HG03442 (cell line): ENCODE data around the gene TLX3.
"Not testable (repeated sequence)": the region's sequence is repeated elsewhere in the genome, so short reads cannot be mapped to it uniquely, and the experiment has no call there.

Experiments used
- ATAC-seq: cut with Tn5 transposase; IDR thresholded peaks from one replicate; pipeline ENCODE4 v1.9.1; 2021; ENCODE audit warnings: mild to moderate bottlenecking, moderate library complexity; ENCODE audit not compliant: unreplicated experiment

The TLX3 gene

GRCh38 chr5:171308453-171309275, at the start of gene TLX3:
Gene TLX3 (plus strand): TSS chr5:171309248. CDS start chr5:171309366, 118 bp downstream.
- ATAC-seq, result no peak

DNA sequence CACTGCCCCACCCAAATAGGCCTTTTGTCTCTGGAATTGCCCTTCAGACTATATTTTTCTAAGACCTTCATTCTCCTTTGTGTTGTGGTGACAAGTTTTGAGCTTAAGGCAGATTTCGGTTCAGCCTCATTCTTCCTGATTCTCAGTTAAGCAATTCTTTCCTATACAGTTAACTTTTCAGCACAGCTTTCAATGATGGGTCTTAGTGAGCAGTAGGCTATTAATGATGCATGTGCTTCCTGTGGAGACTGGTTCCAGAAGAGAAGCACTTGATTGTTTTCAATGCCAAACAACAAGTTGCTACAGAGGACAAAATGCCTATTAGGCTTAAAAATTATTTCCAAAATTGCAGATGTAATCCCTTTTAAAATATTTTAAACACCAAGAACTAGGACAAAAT, 47.7 kb upstream of the TLX3 start:
- no peak for ATAC-seq

GRCh38 chr5:171261904-171262303, 47.1 kb upstream of the TLX3 start:
- no peak for ATAC-seq

GRCh38 chr5:171263181-171263580, 45.9 kb upstream of the TLX3 start:
- no peak for ATAC-seq

GRCh38 chr5:171264843-171265242, 44.2 kb upstream of the TLX3 start:
- ATAC-seq, result no peak

DNA sequence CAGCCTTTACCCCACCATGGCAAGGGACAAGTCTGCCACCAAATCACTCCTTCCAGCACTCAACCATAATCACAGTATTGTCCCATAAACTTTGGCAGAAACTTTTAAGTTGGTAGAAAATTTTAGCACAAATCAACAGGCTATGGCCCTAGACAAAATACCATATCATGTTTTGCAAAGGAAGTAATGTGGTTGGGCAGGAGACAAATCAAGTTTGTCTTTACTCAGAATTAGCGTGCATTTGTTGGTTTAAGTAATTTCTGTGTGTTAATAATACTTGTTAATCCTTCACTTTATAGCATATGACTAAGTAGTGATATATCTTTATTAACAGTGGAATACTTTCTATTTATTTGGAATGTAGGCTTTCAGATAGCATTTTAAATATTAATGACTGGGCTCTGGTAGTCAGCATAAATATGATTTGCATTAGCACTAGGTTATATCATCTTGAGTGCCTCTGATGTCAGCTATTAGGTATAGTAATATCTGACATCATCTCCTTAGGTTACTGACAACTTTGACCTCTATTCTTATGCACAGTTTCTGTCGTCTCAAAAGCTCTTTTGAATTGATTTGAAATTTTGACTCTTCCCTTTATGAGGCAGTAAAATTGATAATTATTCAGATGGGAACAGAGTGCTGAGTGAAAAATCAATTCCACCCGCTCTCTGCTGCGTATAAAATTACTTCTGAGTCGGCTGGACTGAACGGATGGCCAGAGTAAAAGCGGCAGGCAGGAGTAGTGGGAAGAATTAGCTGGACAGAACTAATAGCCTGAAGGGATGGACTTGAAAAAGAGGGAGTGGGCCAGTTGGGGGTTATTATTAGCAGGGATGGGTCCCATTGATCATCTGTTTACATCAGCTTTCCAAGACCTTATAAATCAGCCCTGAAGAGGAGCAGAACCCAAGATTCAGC, 40.1 kb upstream of the TLX3 start:
- ATAC-seq, result no peak

- ATAC-seq, result no peak
Observed at GRCh38 chr5:171269717-171270116, 39.3 kb upstream of the TLX3 start.

- no peak for ATAC-seq
Observed at GRCh38 chr5:171270136-171270535, 38.9 kb upstream of the TLX3 start.

DNA sequence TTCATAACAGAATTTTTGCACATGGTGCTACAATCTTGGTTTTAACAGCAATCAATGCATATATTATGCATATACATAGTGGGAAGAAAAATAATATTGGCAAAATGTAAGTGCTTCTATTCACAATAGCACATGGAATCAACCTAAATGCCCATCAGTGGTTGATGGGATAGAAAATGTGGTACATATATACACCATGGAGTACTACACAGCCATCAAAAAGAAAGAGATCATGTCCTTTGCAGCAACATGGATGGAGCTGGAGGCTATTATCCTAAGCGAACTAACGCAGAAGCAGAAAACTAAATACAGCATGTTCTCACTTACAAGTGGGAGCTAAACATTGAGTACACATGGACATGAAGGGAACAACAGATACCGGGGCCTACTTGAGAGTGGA, 37.2 kb upstream of the TLX3 start:
- ATAC-seq, result no peak

DNA sequence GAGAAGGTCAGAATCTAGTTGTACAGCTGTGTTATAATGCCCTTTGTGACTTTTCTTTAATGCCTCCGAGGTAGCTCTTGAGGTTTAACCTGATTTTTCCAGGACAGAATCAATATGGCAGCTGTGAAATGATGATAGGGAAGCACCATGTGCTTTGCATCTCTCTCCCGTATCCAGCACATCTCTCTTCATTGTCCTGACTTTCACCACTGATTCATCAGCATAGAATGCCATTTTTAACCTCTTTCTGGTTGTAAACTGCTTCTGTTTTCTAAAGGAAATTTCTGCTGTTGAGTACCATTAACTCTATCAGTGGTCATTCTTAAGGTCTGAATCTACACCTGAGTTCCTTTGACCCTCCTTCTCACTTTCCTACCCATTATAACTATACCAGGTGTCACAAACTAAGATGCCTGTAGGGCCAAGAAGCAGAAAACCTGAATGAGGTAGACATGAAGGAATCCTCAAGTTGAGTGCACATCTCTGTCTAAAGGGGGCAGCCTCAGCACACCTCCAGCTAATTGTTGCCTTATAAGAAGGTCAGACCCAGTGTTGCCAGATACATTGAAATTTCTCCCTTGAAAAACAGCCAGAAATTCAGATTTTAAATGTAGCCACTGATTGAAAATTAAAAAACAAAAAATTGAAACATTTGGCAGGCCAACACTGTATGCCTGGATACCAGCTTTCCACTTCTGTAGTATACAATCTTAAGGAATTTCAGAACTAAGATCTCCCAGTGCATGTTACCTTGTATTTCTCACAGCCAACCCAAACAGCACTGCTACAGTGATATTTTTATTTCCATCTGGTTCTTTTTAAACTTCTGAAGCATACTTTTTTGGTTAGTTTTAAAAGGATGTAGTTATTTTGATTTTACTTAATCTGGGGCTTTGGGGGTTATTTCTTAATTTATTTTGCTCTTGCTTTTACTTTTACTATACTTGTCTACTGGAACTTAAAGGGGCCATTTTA, 35.8 kb upstream of the TLX3 start:
- no peak for ATAC-seq

DNA sequence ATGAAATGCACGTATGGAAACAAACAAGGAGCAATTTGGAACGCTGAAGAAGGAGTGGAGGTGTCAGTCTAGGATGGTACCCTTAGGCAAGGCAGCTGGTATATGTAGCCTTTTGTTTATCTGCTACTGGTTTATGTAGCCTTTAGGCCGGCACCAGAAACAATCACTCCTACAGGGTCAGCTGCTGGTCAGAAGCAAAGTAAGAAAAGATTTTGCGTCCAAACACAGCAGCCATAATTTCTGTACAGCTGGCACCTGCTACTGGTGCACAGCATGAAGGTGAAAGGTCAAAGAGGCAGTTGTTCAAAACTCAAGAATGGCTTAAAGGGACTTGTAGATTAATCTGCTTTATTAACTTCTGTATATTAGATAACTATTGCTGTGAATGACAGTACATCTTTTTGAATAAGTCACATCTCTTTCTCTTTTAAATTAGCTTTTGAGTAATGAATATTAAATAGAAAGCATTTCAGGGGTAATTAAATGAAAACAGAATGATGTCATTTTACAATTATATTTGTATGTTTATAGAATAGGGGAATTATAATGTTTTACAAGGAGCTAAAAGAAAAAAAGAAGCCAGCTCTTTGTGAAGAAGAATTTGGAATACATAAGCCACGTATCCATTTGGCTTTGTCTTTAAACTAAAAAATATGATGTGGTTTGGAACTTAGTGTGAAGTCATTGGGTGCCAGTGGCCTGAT, 33.1 kb upstream of the TLX3 start:
- ATAC-seq, result no peak

DNA sequence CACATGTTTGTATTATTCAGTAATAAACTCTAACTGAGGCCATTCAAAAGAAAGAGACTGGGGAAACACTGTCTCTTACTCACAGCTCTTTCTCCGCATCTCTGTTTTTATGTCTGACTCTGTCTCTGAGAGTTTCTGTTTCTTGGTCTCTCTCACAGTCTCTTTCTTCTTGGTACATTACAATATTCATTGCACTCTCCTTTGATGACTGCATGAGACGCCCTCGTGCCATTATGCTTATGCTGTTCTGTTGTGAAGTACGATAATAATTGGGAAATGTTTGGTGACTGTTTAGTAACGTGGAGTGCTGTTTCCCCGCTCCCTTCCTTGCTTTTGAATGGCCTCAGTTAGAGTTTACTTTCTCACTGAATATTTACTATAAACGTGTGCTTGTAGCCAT, 25.3 kb upstream of the TLX3 start:
- ATAC-seq, result no peak

DNA sequence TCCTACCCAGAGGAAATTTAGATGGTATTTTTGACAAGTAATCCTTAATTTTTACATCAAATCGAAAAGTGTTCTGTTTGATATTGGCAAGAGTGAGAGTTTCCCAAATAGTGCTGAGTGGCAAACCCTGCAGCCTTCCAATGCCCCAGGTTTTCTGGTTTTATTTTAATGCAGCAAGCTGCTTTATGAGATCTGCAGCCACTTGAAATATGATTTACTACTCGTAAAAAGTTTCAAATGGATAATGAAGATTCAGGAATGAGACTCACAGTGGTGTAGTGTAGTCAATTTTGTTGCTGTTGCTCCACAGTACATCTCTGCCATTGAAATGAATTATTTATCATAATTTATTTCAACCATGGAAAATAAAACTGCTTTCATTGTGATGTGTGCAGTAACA, 23.6 kb upstream of the TLX3 start:
- no peak for ATAC-seq

DNA sequence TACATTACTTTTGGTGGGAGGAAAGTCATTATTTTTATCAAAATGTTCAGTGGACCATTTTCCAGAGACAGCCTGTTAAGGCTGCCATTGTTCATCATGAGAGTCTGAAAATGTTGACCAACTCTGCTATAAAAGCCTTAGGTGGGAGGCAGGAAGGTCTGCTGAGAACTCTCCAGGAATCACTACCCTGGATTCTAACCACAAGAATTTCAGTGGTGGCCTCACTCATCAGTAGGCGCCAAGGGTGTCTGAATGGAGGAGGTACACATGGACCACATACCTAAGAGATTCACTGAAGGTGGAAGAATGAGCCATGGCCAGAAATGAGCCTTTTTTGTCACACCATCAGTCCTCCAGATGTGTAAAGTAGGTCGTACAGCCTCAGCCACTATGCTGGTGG, 21.0 kb upstream of the TLX3 start:
- ATAC-seq, result no peak

GRCh38 chr5:171291371-171291770, 17.7 kb upstream of the TLX3 start:
- no peak for ATAC-seq

DNA sequence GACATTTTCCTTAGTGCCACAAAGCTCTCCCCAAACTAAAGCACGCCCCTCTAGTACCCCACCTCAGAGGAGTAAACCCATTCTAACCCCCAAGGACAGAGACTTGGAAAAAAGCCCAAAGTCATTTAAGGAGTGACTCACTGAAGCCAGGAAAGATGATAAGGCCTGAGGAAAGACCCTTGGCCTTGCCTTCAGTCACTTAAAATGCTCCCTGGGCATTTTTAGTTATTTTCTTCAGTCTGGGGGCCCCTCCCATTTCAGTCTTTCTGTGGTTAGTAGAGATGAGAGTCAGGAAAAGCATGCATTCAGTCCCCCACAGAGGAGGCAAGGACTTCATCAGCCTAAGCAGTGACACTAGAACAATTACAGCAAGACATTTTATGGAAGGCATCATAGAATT, 13.7 kb upstream of the TLX3 start:
- no peak for ATAC-seq

DNA sequence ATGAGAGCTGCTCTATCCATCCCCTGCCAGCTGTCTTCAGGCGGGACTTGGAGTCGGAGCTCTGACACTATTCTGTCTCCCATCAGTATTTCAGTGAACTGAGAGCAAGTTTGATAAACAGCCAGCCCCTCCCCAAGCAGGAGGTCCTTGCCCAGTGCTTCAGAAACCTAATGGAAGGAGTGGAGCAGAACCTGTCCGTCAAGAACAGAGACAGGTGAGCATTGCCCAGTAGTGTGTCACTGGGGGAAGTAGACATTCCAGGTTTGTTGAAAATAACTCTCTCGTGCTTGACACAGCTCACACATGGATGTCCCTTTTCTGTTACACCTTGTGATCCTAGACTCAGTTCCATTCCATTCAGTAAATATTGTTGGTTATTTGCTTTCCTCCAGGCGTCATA, 13.2 kb upstream of the TLX3 start:
- ATAC-seq, result no peak

GRCh38 chr5:171297941-171298340, 11.1 kb upstream of the TLX3 start:
- ATAC-seq, result not testable (repeated sequence)

- no peak for ATAC-seq
Observed at GRCh38 chr5:171299228-171299627, 9.8 kb upstream of the TLX3 start.

- no peak for ATAC-seq
Observed at GRCh38 chr5:171299851-171300250, 9.2 kb upstream of the TLX3 start.
